Amygdala (tissue), 56 donors: ENCODE data around the gene C20orf144.
"Not testable (repeated sequence)": the region's sequence is repeated elsewhere in the genome, so short reads cannot be mapped to it uniquely, and the experiment has no call there.

ENCODE experiments used
- DNase-seq, 56 donors: peaks; one replicate each; lab custom pipeline; 2025; lab: John Stamatoyannopoulos, UW

The C20orf144 gene

DNA sequence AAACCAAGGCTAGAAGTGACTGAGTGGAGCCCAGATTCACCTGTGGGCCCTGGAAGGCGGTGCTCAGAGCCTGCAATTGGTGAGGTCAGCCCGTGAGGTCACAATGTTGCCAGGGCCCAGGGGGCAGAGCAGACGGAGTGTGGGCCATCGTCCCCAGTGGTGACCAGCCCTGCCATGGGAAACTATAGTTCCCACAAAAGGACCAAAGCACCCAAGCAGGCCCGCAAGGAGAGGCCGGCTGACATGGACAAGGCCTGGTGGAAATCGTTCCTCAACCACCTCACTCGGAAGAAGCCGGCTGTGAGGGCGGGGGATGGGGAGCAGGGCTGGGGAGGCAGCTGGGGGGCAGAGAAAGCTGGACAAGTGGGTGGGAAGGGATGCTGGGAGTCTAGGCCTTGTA is at the start of gene C20orf144:
Gene C20orf144 (plus strand): TSS at position 156 of the 400 bp plus-strand sequence. CDS start 19 bp downstream, at position 175.
- no peak for DNase-seq

DNA sequence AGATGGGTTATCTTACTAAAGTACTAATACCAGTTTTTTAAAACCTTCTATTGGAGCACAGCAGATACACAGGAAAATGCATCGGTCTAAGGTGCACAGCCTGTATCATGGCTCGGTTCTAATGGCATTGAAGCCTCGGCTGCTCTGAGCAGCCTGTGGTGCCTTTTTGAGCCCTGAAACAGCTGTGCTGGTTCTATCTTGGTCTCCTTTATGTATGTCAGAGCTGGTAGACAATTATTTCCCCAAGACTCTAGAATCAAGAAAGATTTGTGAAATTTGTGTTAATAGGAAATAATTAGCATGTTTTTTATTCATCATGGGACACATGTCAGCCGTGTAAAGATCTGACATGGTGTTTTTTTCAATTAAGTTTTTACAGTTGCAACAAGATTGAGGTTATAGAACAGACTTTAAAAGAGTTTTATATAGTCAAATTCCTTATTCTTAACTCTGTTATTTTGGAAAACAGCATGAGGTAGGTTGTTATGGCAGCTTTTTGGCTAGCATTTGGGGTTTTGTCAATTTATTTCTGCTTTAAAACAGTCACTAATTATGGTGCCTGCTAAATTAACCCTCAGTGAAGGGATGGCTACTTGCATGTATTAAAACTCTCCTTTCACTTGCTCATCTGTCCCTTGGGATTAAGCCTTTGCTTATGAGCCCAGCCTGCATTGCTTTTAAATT is 40.3 kb upstream of the C20orf144 start:
- DNase-seq, result no peak

DNA sequence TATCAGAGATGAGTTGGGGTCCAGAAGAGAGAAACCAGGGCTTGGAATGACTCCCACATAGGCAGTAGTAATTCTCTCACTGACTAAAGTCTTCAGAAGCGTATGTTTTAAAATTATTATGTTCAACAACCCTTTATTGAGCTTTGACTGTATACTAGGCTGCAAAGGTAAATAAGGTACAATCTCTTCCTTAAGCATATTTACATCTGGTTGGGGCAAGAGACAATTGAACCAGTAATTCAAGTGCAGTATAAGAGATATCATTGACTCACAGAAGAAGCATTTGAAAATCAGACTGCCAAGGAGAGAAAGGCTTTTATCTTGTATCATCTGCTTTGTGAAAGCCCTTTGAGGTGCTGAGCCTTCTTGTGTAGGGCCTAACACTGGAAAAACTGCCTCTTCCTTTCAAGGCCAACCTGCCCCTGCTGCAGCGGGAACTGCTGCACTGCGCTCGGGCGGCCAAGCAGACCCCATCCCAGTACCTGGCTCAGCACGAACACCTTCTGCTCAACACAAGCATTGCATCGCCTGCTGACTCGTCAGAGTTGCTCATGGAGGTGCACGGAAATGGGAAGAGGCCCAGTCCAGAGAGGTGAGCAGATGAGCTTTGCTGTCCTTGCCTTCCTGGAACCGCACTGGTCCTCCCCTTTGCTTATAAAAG is 39.3 kb upstream of the C20orf144 start:
- DNase-seq, result no peak

DNA sequence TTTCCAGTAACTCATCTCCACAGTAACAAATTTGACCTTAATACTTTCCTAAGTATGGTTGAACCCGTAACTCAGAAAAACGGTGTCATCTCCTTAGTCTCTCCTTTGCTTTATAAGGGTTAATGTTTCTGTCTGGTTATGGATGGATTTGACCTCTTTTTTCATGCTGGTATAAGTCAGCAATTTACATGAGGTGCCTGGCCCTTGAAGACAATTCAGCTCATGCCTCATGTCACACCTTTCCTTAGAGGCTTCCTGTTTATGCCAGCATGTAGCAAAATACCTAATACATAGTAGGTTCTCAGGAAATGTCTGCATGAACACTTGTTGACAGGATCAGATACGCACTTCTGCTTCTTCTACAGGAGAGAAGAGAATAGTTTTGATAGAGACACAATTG is 37.7 kb upstream of the C20orf144 start:
- DNase-seq, result no peak

DNA sequence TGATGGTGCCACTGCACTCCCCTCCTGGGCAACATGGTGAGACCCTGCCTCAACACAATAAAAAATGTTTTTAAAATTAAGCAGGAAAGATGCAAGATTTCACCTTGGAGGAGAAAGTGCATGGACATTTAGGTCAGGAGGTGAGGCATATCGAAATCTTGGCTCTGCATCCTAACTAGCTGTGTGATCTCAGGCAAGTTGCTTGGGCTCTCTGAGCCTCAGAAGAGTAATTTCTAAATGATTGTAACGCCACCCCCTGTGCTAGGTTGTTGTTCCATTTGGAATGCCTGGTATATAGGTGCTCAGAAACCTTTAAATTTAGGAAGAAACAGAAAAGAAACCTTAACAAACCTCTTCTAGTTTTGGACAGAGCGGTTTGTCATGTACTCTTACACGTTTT is 35.9 kb upstream of the C20orf144 start:
- no peak for DNase-seq

DNA sequence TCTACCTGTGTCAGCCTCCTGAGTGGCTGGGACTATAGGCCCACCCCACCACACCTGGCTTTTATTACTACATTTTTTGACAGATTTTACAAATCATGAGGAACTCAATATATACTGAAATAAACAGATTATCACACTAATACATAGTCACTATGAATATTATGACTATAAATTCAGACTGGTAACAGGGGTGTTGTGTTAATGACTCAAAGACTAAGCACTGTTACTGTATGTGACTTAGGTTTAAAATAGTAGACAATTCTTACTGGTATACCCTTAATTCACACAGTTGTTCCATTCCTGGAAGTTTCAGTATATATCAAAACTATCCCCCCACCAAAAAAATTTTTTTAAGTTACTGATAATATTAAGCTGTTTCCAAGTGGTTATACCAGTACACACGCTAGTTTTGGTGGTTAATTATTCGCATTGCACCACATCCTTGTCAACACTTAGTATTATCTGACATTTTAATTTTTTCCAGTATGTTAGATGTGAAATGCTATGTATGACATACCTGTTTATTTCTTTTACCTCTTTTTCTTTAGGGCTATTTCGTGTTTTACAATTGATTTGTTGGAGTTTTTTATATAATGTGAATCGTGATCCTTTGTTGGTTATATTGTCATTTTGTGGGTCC is 34.4 kb upstream of the C20orf144 start:
- no peak for DNase-seq

DNA sequence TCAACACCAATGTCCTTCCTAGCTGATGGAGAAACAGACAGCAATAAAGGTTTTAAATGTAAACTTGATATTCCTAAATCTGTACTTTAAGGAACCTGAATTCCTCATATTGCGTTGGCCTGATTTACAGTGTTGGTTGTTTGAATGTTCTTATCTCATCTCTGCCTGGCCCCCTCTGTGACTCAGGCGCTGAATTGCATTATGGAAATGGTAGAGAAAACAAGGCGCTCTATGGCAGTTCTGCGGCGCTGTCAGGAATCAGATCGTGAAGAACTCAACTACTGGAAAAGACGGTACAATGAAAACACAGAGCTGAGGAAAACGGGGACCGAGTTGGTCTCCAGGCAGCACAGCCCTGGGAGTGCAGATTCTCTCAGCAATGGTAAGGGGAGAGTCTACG is 32.6 kb upstream of the C20orf144 start:
- DNase-seq, result no peak

DNA sequence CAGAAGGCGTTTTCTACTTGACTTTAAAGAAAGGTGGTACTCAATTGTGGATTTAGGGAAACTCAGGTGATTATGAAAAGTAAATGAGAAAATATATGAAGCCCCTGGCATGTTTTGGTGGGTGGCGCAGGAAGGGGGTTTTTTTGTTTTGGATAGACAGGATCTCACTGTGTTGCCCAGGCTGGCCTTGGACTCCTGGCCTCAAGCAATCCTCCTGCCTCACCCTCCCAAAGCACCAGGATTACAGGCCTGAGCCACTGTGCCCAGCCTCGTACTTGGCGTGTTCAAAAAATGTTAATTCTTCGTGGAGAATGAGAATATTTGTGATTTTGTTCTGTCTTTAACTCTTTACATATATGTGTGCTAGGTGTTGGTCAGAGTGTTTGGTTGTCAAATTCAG is 32.1 kb upstream of the C20orf144 start:
- no peak for DNase-seq

DNA sequence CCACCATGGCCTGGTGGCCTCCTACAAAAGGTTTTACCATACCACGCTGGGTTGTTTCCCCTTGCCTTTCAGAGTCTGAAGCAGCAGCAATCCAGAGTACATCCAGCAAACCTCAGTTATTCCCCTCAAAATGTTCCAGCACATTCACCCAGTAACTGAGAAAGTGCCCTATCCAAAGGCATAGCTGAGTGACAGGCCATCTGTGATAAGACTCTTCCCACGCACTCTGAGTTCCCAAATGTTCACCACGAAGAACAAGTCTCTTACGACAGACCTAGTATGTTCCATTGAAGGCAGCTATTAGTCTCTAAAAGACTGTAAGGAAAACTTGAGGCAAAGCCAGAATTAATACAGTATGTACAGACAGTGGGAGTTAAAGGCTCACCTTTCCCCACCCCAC is 31.6 kb upstream of the C20orf144 start:
- peak in 3 of 56 donors; percentile 3 to 42 (median 6) for DNase-seq

DNA sequence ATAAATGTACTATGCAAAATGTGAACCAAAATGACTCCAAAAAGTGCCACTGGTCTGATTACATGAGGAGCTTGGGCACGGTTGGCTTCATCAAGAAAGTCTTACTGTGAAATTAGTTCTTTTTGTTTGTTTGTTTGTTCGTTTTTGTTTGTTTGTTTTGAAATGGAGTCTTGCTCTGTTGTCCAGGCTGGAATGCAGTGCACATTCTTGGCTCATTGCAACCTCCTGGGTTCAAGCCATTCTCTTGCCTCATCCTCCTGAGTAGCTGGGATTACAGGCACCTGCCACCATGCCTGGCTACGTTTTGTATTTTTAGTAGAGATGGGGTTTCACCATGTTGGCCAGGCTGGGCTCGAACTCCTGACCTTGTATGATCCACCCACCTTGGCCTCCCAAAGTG is 30.2 kb upstream of the C20orf144 start:
- DNase-seq, result not testable (repeated sequence)

DNA sequence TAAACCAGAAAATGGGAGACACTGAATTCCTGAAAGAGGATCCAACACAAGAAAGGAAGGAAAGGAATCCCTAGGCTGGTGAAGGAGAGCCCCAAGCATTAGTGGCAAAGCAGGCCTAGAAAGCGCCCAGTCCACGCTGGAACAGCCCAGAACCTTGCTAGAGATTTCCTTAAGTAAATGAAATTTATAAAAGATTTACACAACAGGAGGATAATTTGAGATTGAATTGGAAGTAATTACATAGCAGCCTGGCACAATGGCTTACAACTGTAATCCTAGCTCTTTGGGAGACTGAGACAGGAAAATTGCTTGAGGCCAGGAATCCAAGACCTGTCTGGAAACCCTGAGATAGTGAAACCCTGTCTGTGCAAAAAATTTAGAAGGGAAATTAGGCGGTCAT is 26.8 kb upstream of the C20orf144 start:
- DNase-seq, result no peak

DNA sequence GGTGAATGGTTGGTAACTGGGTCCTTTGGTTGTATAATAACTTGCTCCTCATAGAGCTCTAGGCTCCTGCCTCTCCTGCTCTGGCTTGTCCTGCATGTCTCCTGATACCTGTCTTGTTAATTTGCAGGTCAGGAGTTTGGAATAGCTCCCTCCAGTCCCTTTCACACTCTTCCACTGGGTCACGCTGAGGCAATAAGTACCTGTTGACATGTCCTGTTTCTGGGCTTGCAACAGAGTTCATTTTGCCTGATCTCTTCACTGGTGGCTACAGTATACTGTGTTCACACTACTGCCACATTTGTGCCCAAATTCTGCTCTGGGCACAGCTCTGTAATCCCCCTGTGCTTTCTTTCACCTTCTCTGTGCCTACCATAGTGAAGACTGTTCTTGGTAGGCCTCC is 25.4 kb upstream of the C20orf144 start:
- no peak for DNase-seq

DNA sequence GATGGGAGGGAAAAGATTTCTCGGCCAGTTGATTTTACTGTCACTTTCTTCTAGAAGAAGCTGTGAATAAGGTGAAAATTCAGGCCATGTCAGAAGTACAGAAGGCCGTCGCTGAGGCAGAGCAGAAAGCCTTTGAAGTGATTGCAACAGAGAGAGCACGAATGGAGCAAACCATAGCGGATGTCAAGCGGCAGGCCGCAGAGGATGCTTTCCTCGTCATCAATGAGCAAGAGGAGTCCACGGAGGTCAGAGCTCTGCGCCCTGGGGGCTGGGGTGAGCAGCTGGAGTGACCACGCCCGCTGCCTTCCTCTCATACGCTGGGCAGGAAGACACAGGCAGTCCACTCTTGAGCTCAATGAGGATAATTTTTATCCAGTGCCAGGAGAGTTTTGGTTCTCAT is 21.8 kb upstream of the C20orf144 start:
- no peak for DNase-seq

DNA sequence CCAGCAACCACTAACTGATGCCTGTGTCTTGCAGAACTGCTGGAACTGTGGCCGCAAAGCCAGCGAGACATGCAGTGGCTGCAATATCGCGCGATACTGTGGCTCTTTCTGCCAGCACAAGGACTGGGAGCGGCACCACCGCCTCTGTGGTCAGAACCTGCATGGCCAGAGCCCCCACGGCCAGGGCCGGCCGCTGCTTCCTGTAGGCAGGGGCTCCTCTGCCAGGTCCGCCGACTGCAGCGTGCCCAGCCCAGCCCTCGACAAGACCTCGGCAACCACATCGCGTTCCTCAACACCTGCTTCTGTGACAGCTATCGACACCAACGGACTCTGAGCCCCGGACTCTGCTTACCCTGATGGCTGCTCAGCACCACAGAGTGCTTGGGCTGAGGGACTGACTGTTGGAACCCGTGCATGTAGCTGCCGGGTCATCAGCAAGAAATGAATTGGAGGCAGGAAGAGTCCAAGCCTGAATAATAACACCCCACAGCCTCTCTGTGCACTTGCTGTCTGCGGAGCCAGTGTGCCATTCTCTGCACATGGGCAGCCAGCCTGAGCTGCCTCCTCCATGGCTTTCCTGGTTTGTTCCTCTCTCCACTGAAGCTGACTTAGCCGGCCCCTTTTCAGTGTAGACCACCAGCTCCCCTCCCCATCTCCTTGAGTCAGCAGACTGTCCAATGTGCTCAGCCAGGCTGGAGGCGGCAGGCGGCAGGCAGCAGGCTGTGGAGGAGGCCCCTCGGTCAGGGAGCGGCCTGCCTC is 17.6 kb upstream of the C20orf144 start:
- no peak for DNase-seq

DNA sequence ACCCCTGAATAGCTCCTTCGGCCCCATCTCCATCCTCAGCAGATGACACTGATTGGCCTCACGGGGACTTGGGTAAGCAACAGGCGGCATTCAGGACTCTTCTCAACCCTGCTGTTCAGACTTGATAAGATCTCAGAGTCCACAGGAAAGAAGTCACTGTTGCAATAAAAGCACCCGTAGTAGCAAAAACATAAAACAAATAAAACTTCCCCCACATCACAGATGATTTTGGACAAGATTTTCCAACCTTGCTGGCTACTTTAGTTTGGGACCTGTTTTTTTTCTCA is 17.1 kb upstream of the C20orf144 start:
- DNase-seq, result no peak

DNA sequence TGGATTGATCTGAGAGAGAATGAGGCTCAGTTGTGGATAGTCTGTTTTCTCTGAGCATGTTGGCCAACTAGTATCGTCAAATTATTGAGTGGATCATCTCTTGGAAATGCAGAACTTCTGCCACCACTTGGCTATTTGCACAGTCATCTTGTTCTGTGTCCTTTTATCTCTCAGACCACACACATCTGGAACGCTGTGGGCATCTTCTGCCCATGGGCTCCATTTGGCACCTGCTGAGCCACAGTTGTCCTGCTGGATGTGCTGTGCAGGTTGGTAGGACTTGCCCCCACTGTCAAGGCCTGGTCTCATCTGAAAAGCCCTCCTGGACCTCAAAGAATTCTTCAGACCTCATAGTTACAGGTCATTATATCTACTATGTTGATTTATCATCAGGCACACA is 16.7 kb upstream of the C20orf144 start:
- no peak for DNase-seq

DNA sequence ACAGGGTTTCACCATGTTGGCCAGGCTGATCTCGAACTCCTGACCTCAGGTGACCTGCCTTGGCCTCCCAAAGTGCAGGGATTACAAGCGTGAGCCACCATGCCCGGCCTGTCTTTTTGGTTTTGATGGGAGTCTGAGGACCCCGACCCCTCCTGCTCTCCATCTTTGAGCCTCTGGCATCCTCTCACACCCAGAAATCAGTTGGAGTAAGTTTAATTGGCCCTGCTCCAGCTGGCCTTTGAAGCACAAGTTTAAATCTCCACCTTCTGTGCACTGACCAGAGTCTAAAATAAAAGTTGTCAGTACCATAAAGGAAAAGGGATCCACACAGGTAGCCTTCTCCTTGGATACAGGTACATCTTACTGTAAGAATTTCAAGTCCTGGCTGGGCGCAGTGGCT is 15.9 kb upstream of the C20orf144 start:
- DNase-seq, result no peak

DNA sequence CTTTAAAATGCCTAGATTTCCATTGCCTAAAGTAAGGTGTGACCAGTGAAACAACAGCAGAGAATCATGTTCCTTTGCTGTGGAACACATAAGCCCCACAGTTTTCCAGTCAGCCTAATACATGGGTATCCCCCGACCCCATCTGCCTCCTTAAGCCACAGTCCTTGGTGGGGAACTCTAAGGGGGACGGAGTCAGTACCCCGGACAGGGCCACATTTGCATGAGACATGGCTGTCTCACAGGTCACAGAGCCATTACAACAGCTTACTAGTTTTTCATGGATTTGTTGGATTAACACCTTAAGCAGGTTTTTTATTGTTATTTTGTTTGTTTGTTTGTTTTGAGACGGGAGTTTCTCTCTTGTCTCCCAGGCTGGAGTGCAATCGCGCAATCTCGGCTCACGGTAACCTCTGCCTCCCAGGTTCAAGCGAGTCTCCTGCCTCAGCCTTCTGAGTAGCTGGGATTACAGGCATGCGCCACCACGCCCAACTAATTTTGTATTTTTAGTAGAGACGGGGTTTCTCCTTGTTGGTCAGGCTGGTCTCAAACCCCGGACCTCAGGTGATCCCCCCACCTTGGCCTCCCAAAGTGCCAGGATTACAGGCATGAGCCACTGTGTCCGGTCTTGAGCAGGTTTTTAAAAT is 15.0 kb upstream of the C20orf144 start:
- DNase-seq, result not testable (repeated sequence)

DNA sequence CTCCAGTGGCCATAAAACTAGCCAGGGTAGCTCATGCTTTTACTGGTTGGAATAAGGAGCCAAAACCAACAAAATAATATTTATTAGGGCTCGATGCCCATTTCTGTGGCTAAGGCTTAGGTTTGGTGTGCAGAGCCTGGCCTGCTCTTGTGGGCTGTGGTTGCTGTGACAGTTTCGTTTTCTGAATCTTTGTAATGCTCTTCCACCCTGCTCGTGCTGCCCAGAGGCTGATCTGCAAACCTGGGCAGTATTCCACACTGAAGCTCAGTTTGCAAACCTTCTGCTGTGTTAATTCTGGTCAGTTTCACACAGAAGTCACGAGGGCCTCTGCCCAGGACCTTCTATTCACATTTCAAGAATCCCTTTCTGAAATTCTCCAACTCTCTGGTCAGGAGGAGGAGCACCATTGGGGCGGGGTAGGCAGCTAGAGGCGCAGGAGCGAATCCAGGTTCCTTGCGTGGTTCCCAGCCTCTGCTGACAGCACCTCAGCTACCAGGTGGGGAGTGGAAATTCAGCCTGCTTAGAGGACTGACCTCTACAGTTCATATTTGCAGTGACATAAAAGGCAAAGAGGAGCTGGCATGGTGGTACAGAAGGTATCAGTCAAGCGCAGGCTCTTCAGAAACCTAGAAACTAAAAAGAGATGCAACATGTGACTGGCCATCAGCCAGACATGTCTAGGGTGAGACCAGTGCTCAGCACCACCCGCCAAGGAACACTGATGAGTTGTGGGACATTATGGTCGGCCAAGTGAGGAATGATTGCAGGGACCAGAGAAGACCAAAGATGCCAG is 14.3 kb upstream of the C20orf144 start:
- DNase-seq, result no peak

DNA sequence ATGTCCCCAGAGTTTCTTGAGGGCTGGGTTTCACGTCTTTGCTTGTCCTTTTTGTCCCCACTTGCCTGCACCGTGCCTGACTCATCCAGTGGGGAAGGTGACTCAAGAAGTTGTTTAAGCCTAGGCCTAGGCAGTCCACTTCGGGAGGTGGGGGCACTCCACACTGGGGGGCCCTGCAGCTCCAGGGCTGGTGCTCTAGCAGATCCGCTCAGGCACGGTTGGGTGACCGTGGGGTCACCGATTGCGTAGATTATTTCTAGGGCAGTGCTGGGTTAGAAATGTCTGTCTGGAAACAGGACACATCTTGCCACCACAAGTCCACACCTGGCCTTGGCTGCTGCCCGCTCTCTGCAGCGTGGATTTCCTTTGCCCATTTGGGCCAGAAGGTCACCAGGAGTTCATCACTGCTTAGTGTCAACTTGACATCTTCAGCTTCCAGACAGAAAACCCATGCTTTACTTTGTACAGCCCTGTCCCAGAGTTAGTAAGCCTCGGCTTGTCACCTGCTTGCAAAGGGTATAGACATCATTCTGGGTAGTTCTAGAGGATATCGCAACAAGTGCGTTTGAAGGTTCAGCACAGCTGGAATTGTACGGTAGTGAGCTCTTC is 13.6 kb upstream of the C20orf144 start:
- no peak for DNase-seq
